ENCODE measurements around the gene SNAP47.

SNAP47 gene

GRCh38 chr1:227808566-227808965, 73.3 kb downstream of the SNAP47 start:
- Histone ChIP-seq H2AFZ (ENCODE audit: low read length) (no peak overlapping the region), H3K79me2 (ENCODE audit: insufficient read depth, low read length) (no peaks in the 10 kb centered on the region), H3K27me3 (ENCODE audit: insufficient read depth, low read length, poor library complexity, severe bottlenecking) (no peaks in the 10 kb centered on the region), H3K4me3 (ENCODE audit: low read length, poor library complexity, severe bottlenecking) (no peak overlapping the region), H3F3A (ENCODE audit: low read depth) (no peaks in the 10 kb centered on the region), H3K4me2 (ENCODE audit: low read depth, low read length, poor library complexity, severe bottlenecking) (no peak overlapping the region), H3K9me2 (replicated peaks; ENCODE audit: low read depth, low read length) (no peaks in the 10 kb centered on the region), H4K20me1 (ENCODE audit: insufficient read depth, low read length, poor library complexity, severe bottlenecking) (no peaks in the 10 kb centered on the region), H3K4me1 (ENCODE audit: insufficient read depth, low read length, poor library complexity, severe bottlenecking) (no peaks in the 10 kb centered on the region), H3K36me3 (ENCODE audit: insufficient read depth, low read length) (no peaks in the 10 kb centered on the region), H3K9me3 (ENCODE audit: insufficient read depth, low read depth, low read length) (no peaks in the 10 kb centered on the region; the same call in 1 of the 2 replicates), H3K9ac (ENCODE audit: low read depth, low read length, poor library complexity, severe bottlenecking) (no peak overlapping the region)
- TF ChIP-seq CTCF (conservative IDR thresholded peaks at IDR 0.05; ENCODE audit: low read length) (no peak), EZH2phosphoT487 (IDR thresholded peaks at IDR 0.05; ENCODE audit: borderline replicate concordance) (no peak)

- Histone ChIP-seq H3K4me2 (ENCODE audit: low read depth, low read length, poor library complexity, severe bottlenecking) (no peak overlapping the region), H3K79me2 (ENCODE audit: insufficient read depth, low read length) (no peaks in the 10 kb centered on the region), H3F3A (ENCODE audit: low read depth) (no peaks in the 10 kb centered on the region), H3K4me1 (ENCODE audit: insufficient read depth, low read length, poor library complexity, severe bottlenecking) (no peaks in the 10 kb centered on the region), H3K4me3 (ENCODE audit: low read length, poor library complexity, severe bottlenecking) (no peak overlapping the region), H4K20me1 (ENCODE audit: insufficient read depth, low read length, poor library complexity, severe bottlenecking) (no peaks in the 10 kb centered on the region), H3K9ac (ENCODE audit: low read depth, low read length, poor library complexity, severe bottlenecking) (no peak overlapping the region), H3K9me2 (replicated peaks; ENCODE audit: low read depth, low read length) (no peaks in the 10 kb centered on the region), H3K27me3 (ENCODE audit: insufficient read depth, low read length, poor library complexity, severe bottlenecking) (no peaks in the 10 kb centered on the region), H3K36me3 (ENCODE audit: insufficient read depth, low read length) (no peaks in the 10 kb centered on the region), H2AFZ (ENCODE audit: low read length) (no peak overlapping the region), H3K9me3 (ENCODE audit: insufficient read depth, low read depth, low read length) (no peaks in the 10 kb centered on the region; the same call in 1 of the 2 replicates)
- TF ChIP-seq EZH2phosphoT487 (IDR thresholded peaks at IDR 0.05; ENCODE audit: borderline replicate concordance) (no peak), CTCF (conservative IDR thresholded peaks at IDR 0.05; ENCODE audit: low read length) (no peak)
Measured at GRCh38 chr1:227809026-227809425, 73.8 kb downstream of the SNAP47 start.

GRCh38 chr1:227813962-227814361, 78.7 kb downstream of the SNAP47 start:
- Histone ChIP-seq H3K9me3 (ENCODE audit: insufficient read depth, low read depth, low read length) (no peaks in the 10 kb centered on the region; the same call in 1 of the 2 replicates), H4K20me1 (ENCODE audit: insufficient read depth, low read length, poor library complexity, severe bottlenecking) (no peaks in the 10 kb centered on the region), H3K36me3 (ENCODE audit: insufficient read depth, low read length) (no peaks in the 10 kb centered on the region), H2AFZ (ENCODE audit: low read length) (no peak overlapping the region), H3K9me2 (replicated peaks; ENCODE audit: low read depth, low read length) (no peaks in the 10 kb centered on the region), H3K4me2 (ENCODE audit: low read depth, low read length, poor library complexity, severe bottlenecking) (no peak overlapping the region), H3K79me2 (ENCODE audit: insufficient read depth, low read length) (no peaks in the 10 kb centered on the region), H3K9ac (ENCODE audit: low read depth, low read length, poor library complexity, severe bottlenecking) (no peak overlapping the region), H3K27me3 (ENCODE audit: insufficient read depth, low read length, poor library complexity, severe bottlenecking) (no peaks in the 10 kb centered on the region), H3K4me3 (ENCODE audit: low read length, poor library complexity, severe bottlenecking) (no peak overlapping the region), H3F3A (ENCODE audit: low read depth) (no peaks in the 10 kb centered on the region), H3K4me1 (ENCODE audit: insufficient read depth, low read length, poor library complexity, severe bottlenecking) (no peaks in the 10 kb centered on the region)
- TF ChIP-seq EZH2phosphoT487 (IDR thresholded peaks at IDR 0.05; ENCODE audit: borderline replicate concordance) (no peak), CTCF (conservative IDR thresholded peaks at IDR 0.05; ENCODE audit: low read length) (no peak)

Data from Loucy (cell line).